ENCODE measurements around the gene ALPG. TPM values are rescaled to one million over a fixed set of nuclear protein-coding genes. Genes with fewer than 3 reads are reported as not detected.

ALPG gene
- total RNA-seq, 1 experiment from 2014 or later, result 1.2 TPM

- TF ChIP-seq SMAD4 (CRISPR knock-in tag; IDR thresholded peaks at IDR 0.05), result no peak
- no peak for TF ChIP-seq TP53 (CRISPR knock-in tag; IDR thresholded peaks at IDR 0.05)
- no peak for TF ChIP-seq ETV6 (CRISPR knock-in tag; IDR thresholded peaks at IDR 0.05)
Observed at GRCh38 chr2:232417489-232417888, 10.8 kb downstream of the ALPG start (continued).

DNA sequence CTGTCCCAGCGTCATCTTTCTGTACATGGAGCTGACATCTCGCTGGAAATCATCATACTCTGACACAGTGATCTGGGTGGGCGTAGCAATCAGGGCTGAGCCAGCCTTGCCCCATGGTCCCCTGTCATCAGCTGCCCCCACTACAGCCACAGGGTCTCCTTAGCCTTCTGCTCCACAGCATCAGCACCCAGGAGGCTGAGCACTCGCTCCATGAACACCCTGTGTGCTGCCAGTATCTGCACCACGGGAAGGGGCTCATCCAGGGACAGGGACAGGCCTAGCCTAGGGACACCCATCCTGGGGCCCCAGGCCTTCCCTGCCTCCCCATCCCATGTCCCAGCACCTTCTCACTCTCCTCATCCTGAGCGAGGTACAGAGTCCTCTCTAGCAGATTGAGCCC is 11.4 kb downstream of the ALPG start:
- DNase-seq (ENCODE audit: low spot score) (no peak), ATAC-seq (no peak)
- Mint-ChIP-seq H3K4me3 (peak overlapping the region; percentile 77), H3K27me3 (ENCODE audit: low read depth) (peaks cover 66% of the 10 kb centered on the region), H3K9me3 (peaks cover 5% of the 10 kb centered on the region), H3K27ac (no peak overlapping the region), H3K4me1 (peaks cover 20% of the 10 kb centered on the region), H3K36me3 (peaks cover 14% of the 10 kb centered on the region)
- no peak for TF ChIP-seq HMGA2 (CRISPR knock-in tag; IDR thresholded peaks at IDR 0.05)
- no peak for TF ChIP-seq HMGXB4 (CRISPR knock-in tag; IDR thresholded peaks at IDR 0.05)
- no peak for TF ChIP-seq SMAD3 (CRISPR knock-in tag; IDR thresholded peaks at IDR 0.05; ENCODE audit: borderline replicate concordance)
- no peak for TF ChIP-seq ERG (CRISPR knock-in tag; IDR thresholded peaks at IDR 0.05)
- no peak for TF ChIP-seq EMX1 (CRISPR knock-in tag; IDR thresholded peaks at IDR 0.05)
- POLR2A ChIA-PET, result interaction anchor here (0.5 kb wide), 1 partner anchor 465 kb away, joined by 3 read pairs; no protein-coding TSS in a partner anchor
- CTCF ChIA-PET, result interaction anchor here (1.2 to 2.4 kb wide), 4 partner anchors 21 to 104 kb away, joined by 3 to 11 read pairs (median 8); no protein-coding TSS in a partner anchor

DNA sequence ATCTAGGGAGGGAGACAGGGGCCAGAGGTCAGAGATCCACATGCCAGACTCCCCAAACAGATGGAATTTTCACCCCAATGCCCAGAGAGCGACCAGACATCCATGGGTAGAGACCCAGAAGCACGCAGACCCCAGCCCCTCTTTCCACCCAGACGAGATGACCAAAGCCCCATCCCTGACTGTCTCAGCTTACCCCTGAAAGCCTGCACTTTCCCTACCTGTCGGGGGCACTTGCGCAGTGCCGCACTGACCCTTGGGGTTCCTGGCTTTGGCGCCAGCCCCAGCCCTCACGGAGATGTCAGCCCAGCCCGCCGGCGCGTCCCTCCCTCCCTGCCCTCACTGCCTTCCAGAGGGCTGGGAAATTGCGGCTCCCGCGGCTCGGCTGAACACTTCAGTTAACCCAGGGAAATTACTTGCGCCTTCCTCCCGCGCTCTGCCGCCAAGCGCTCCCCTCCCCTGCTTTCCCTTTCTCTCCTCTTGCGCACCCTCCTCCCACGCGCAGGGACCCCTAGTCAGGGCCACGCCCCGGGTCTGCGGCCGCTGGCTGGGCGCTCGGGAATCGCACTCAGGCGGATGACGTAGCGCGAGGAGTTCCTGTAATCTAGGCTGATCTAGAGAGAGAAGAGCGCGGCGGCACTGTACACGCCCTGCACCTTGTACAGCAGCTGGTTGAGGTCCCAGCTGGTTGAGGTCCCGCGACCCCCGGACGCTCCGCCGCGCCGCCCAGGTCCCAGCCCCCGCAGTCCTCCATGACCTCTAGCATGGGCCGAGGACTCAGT is 12.0 kb downstream of the ALPG start:
- peak; percentile 57 for DNase-seq (ENCODE audit: low spot score)
- Mint-ChIP-seq H3K27ac (no peak overlapping the region), H3K4me3 (peak overlapping the region; percentile 77), H3K9me3 (peaks cover 5% of the 10 kb centered on the region), H3K4me1 (peaks cover 26% of the 10 kb centered on the region), H3K36me3 (peaks cover 14% of the 10 kb centered on the region), H3K27me3 (ENCODE audit: low read depth) (peaks cover 68% of the 10 kb centered on the region)
- ChIA-PET POLR2A (no interaction called here), CTCF (interaction anchor here (0.9 to 2.4 kb wide), 11 partner anchors 18 to 518 kb away, joined by 3 to 11 read pairs (median 5); no protein-coding TSS in a partner anchor)
- ATAC-seq, result peak; percentile 6
- TF ChIP-seq FOXP1 (CRISPR knock-in tag; IDR thresholded peaks at IDR 0.05; ENCODE audit: borderline replicate concordance) (no peak), SMAD4 (CRISPR knock-in tag; IDR thresholded peaks at IDR 0.05) (no peak), TEAD4 (CRISPR knock-in tag; IDR thresholded peaks at IDR 0.05) (no peak; the same call in 1 of the 2 replicates), ATF1 (CRISPR knock-in tag; IDR thresholded peaks at IDR 0.05) (no peak), ZNF317 (CRISPR knock-in tag; IDR thresholded peaks at IDR 0.05; ENCODE audit: borderline replicate concordance, low read depth) (no peak), OVOL2 (CRISPR knock-in tag; IDR thresholded peaks at IDR 0.05; ENCODE audit: borderline replicate concordance) (no peak), NFATC4 (CRISPR knock-in tag; IDR thresholded peaks at IDR 0.05) (no peak), NFE2L1 (CRISPR knock-in tag; IDR thresholded peaks at IDR 0.05) (no peak), MYBL2 (CRISPR knock-in tag; IDR thresholded peaks at IDR 0.05) (no peak), CREM (CRISPR knock-in tag; IDR thresholded peaks at IDR 0.05) (0 out of 2 replicates have a peak, but pooled peaks have one; percentile 13), JAZF1 (CRISPR knock-in tag; IDR thresholded peaks at IDR 0.05) (no peak), NFYB (CRISPR knock-in tag; conservative IDR thresholded peaks at IDR 0.05; ENCODE audit: low read depth) (no peak), ZNF396 (CRISPR knock-in tag; IDR thresholded peaks at IDR 0.05; ENCODE audit: borderline replicate concordance) (no peak), ZNF671 (CRISPR knock-in tag; IDR thresholded peaks at IDR 0.05) (no peak), CDX4 (CRISPR knock-in tag; IDR thresholded peaks at IDR 0.05; ENCODE audit: borderline replicate concordance) (no peak)
- TF ChIP-seq, protein P1, sequence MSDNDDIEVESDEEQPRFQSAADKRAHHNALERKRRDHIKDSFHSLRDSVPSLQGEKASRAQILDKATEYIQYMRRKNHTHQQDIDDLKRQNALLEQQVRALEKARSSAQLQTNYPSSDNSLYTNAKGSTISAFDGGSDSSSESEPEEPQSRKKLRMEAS (CRISPR knock-in tag; IDR thresholded peaks at IDR 0.05), result peak; percentile 50; the same call in 1 of the 2 replicates
- TF ChIP-seq, protein P2, sequence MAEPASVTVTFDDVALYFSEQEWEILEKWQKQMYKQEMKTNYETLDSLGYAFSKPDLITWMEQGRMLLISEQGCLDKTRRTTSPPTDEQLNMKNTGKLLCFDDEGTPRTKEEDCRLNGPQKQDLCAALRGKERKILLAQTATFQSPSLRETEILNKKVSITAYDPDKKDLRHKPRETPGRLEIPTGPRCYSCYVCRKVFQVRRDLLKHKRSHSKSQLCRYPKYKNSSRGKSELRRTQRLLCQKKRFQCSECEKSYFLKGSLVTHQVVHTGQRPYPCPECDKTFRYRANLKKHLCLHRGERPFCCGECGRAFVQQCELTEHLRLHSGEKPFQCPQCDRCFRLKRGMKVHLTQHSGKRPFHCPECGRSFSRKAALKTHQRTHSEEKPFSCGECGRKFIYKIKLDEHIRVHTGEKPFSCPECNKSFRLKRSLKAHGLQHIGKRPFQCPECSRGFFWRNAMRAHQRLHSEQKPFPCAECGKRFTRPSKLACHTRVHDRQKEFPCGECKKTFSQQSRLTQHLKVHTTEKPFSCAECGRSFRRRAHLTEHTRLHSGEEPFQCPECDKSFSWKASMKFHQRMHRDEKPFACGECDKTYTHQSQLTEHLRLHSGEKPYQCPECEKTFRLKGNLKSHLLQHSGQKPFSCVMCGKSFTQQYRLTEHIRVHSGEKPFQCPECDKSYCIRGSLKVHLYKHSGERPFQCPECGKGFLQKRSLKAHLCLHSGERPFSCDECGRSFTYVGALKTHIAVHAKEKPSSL (CRISPR knock-in tag; conservative IDR thresholded peaks at IDR 0.05), result no peak
- TF ChIP-seq, protein P3, sequence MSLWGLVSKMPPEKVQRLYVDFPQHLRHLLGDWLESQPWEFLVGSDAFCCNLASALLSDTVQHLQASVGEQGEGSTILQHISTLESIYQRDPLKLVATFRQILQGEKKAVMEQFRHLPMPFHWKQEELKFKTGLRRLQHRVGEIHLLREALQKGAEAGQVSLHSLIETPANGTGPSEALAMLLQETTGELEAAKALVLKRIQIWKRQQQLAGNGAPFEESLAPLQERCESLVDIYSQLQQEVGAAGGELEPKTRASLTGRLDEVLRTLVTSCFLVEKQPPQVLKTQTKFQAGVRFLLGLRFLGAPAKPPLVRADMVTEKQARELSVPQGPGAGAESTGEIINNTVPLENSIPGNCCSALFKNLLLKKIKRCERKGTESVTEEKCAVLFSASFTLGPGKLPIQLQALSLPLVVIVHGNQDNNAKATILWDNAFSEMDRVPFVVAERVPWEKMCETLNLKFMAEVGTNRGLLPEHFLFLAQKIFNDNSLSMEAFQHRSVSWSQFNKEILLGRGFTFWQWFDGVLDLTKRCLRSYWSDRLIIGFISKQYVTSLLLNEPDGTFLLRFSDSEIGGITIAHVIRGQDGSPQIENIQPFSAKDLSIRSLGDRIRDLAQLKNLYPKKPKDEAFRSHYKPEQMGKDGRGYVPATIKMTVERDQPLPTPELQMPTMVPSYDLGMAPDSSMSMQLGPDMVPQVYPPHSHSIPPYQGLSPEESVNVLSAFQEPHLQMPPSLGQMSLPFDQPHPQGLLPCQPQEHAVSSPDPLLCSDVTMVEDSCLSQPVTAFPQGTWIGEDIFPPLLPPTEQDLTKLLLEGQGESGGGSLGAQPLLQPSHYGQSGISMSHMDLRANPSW (CRISPR knock-in tag; conservative IDR thresholded peaks at IDR 0.05; ENCODE audit: low read depth), result no peak

Measured in WTC11 (cell line).